ENCODE data around the gene DLL1. TPM values are rescaled to one million over a fixed set of nuclear protein-coding genes. Genes with fewer than 3 reads are reported as not detected.

Gene DLL1
- total RNA-seq, 1 experiment from 2014 or later: 2.8 TPM

DNA sequence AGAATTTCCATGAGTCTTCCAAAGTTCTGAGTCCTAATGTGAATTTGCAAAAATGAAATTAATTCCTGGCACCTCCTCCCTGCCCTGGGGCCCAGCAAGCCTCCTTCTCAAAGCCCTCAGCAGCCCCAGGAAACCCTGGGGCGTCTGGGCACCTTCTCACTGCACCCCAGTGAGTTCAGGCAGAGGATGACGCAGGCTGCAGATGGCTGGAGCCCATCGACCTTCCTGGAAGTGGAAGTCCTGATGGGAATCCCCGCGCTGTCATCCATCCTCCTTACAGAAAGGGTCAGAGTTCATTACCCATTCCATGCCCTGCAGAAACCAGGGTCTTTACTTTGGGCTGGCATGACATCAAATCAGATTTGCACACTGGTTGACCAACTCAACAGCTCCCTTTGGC lies 31.6 kb downstream of the DLL1 start:
- no peak overlapping the region for H3K18ac ChIP-seq (ENCODE audit: insufficient read length, low read depth, low read length)
- WGBS (ENCODE audit: extremely low coverage, insufficient read length, low lambda C conversion rate): no CpG with 5 or more reads among the region's 5 CpGs
- no peak overlapping the region for H3K4me3 Mint-ChIP-seq
- no peak overlapping the region for H2BK5ac ChIP-seq (ENCODE audit: insufficient read length, low read length)
- no peak for DNase-seq
- no peak overlapping the region for H2BK120ac ChIP-seq (ENCODE audit: low read depth, low read length, poor library complexity, severe bottlenecking)
- H2AK5ac ChIP-seq (ENCODE audit: insufficient read length, low read length): no peak overlapping the region
- no peak overlapping the region for H2AFZ ChIP-seq (ENCODE audit: low read length)
- no peak overlapping the region for H3K4me2 ChIP-seq (ENCODE audit: insufficient read depth, insufficient read length, low read length)
- H4K5ac ChIP-seq (ENCODE audit: insufficient read length, low read depth, low read length): no peak overlapping the region
- no peak overlapping the region for H3T11ph ChIP-seq (ENCODE audit: low read length)
- peaks cover 3% of the 10 kb centered on the region for H3K27me3 Mint-ChIP-seq (ENCODE audit: low read depth)
- H3K36me3 Mint-ChIP-seq (ENCODE audit: insufficient read depth in 1 of 3, low read depth in 3 of 3): no peaks in the 10 kb centered on the region; a peak in 1 of 7 replicates
- H3K9me3 Mint-ChIP-seq: no peaks in the 10 kb centered on the region
- H2BK20ac ChIP-seq (ENCODE audit: low read depth, low read length, poor library complexity, severe bottlenecking): no peak overlapping the region
- H4K91ac ChIP-seq (ENCODE audit: insufficient read length, low read depth, low read length): no peak overlapping the region
- no peak overlapping the region for H3K9ac ChIP-seq (ENCODE audit: extremely low read depth, insufficient read length, low read length)
- no peaks in the 10 kb centered on the region for H3K27me3 ChIP-seq (ENCODE audit: insufficient read depth, low read length)
- H3K79me1 ChIP-seq (ENCODE audit: insufficient read depth, low read depth, low read length, poor library complexity, severe bottlenecking): no peaks in the 10 kb centered on the region
- no peak overlapping the region for H3K4ac ChIP-seq (ENCODE audit: low read depth, low read length)
- H2BK12ac ChIP-seq (ENCODE audit: insufficient read length, low read depth, low read length): no peak overlapping the region
- H3K56ac ChIP-seq (ENCODE audit: insufficient read length, low read depth, low read length): no peak overlapping the region
- no peaks in the 10 kb centered on the region for H3K4me1 ChIP-seq (ENCODE audit: insufficient read depth, low read length)
- H2BK15ac ChIP-seq (ENCODE audit: low read depth, low read length): no peak overlapping the region
- no peaks in the 10 kb centered on the region for H3K23me2 ChIP-seq (ENCODE audit: insufficient read length, low read depth, low read length, poor library complexity, severe bottlenecking)
- H3K9me3 ChIP-seq (ENCODE audit: control insufficient read depth, low read depth, low read length): no peaks in the 10 kb centered on the region
- H4K20me1 ChIP-seq (ENCODE audit: control insufficient read depth, insufficient read depth, insufficient read length): no peaks in the 10 kb centered on the region
- no peak overlapping the region for H3K23ac ChIP-seq (ENCODE audit: insufficient read length, low read depth, low read length)
- no peaks in the 10 kb centered on the region for H3K79me2 ChIP-seq (ENCODE audit: insufficient read depth, low read length)
- H3K27ac Mint-ChIP-seq: no peak overlapping the region
- no peak overlapping the region for H3K14ac ChIP-seq (ENCODE audit: insufficient read depth, low read length)
- no peak overlapping the region for H3K27ac ChIP-seq (ENCODE audit: insufficient read length, low read depth, low read length)
- no peak overlapping the region for H4K8ac ChIP-seq (replicated peaks; ENCODE audit: insufficient read length, low read depth, low read length)
- TF ChIP-seq, protein P1, sequence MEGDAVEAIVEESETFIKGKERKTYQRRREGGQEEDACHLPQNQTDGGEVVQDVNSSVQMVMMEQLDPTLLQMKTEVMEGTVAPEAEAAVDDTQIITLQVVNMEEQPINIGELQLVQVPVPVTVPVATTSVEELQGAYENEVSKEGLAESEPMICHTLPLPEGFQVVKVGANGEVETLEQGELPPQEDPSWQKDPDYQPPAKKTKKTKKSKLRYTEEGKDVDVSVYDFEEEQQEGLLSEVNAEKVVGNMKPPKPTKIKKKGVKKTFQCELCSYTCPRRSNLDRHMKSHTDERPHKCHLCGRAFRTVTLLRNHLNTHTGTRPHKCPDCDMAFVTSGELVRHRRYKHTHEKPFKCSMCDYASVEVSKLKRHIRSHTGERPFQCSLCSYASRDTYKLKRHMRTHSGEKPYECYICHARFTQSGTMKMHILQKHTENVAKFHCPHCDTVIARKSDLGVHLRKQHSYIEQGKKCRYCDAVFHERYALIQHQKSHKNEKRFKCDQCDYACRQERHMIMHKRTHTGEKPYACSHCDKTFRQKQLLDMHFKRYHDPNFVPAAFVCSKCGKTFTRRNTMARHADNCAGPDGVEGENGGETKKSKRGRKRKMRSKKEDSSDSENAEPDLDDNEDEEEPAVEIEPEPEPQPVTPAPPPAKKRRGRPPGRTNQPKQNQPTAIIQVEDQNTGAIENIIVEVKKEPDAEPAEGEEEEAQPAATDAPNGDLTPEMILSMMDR (conservative IDR thresholded peaks at IDR 0.05): no peak
- no peaks in the 10 kb centered on the region for H3K4me1 Mint-ChIP-seq
